ENCODE results near the gene SEC11C. TPM values are rescaled to one million over a fixed set of nuclear protein-coding genes. Genes with fewer than 3 reads are reported as not detected.
A peak's percentile ranks its signal among the peaks of the same experiment; 100 is the strongest.

Gene SEC11C
- 117 TPM for polyA plus RNA-seq (2012; ENCODE audit: insufficient read depth, insufficient read length)

GRCh38 chr18:59139615-59140301 lies at the start of gene SEC11C:
TSS of gene SEC11C (plus strand) at chr18:59139884. CDS start at chr18:59139949, 65 bp downstream.
- DNase-seq (ENCODE audit: low read depth, low spot score): peak; percentile 93
- H3K4me3 ChIP-seq (ENCODE audit: low read length): peak within 1 kb of the TSS; percentile 91

GRCh38 chr18:59090966-59091603 lies 48.6 kb upstream of the SEC11C start:
- no peak for DNase-seq (ENCODE audit: low read depth, low spot score)
- H3K4me3 ChIP-seq (ENCODE audit: low read length): no peak overlapping the region

DNA sequence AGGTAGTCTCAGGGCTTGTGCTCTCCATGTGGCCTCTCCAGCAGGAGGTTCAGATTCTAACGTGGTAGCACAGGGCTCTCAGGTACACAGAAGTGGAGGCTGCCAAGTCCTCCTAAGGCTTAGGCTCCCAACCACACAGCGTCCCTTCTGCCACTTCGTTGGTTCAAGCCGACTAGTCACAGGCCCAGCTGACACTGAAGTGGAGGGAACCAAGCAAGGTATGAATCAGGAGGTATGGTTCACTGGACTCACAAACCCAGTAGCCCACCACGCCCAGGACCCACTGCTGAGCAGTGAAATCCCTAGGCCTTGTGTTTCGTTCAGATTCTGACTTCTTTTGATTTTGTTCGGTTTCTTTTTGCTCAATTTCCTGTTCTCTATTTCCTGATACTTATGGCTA lies 46.0 kb upstream of the SEC11C start:
- no peak for DNase-seq (ENCODE audit: low read depth, low spot score)

GRCh38 chr18:59094569-59094968 lies 45.1 kb upstream of the SEC11C start:
- DNase-seq (ENCODE audit: low read depth, low spot score): no peak

More for the DNA sequence above, 46.0 kb upstream of the SEC11C start:
- no peak overlapping the region for H3K4me3 ChIP-seq (ENCODE audit: low read length)

GRCh38 chr18:59096098-59096789 lies 43.4 kb upstream of the SEC11C start:
- no peak for DNase-seq (ENCODE audit: low read depth, low spot score)
- no peak overlapping the region for H3K4me3 ChIP-seq (ENCODE audit: low read length)

More at GRCh38 chr18:59094569-59094968, 45.1 kb upstream of the SEC11C start:
- no peak overlapping the region for H3K4me3 ChIP-seq (ENCODE audit: low read length)

- no peak for DNase-seq (ENCODE audit: low read depth, low spot score)
- no peak overlapping the region for H3K4me3 ChIP-seq (ENCODE audit: low read length)
Observed at GRCh38 chr18:59101830-59102414, 37.8 kb upstream of the SEC11C start.

- no peak for DNase-seq (ENCODE audit: low read depth, low spot score)
- no peak overlapping the region for H3K4me3 ChIP-seq (ENCODE audit: low read length)
Observed at GRCh38 chr18:59109375-59109774, 30.3 kb upstream of the SEC11C start.

- DNase-seq (ENCODE audit: low read depth, low spot score): no peak
- H3K4me3 ChIP-seq (ENCODE audit: low read length): no peak overlapping the region
Observed at GRCh38 chr18:59114160-59114559, 25.5 kb upstream of the SEC11C start.

- no peak for DNase-seq (ENCODE audit: low read depth, low spot score)
- H3K4me3 ChIP-seq (ENCODE audit: low read length): no peak overlapping the region
Observed at GRCh38 chr18:59123588-59124369, 15.9 kb upstream of the SEC11C start.

- no peak overlapping the region for H3K4me3 ChIP-seq (ENCODE audit: low read length)
- DNase-seq (ENCODE audit: low read depth, low spot score): no peak
Observed at GRCh38 chr18:59124370-59124704, 15.3 kb upstream of the SEC11C start.

DNA sequence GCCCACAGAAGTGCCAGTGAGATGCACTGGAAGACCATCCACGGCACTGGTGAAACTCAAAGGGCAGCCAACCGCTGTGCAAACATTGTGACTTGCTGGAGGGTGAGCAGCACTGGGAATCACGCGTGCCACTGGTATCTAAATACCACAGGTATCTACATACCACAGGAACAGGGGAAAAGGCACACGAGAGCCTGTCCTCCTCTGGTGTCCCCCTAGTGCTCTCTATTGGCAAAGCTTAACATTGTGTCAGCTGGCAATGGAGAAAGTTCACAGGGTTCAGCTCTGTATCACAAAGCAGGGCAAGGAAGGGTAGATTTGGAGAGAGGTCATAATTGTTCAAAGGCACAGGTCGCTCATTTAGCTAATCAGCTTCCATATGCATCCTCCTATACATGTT lies 12.6 kb upstream of the SEC11C start:
- DNase-seq (ENCODE audit: low read depth, low spot score): no peak
- no peak overlapping the region for H3K4me3 ChIP-seq (ENCODE audit: low read length)

DNA sequence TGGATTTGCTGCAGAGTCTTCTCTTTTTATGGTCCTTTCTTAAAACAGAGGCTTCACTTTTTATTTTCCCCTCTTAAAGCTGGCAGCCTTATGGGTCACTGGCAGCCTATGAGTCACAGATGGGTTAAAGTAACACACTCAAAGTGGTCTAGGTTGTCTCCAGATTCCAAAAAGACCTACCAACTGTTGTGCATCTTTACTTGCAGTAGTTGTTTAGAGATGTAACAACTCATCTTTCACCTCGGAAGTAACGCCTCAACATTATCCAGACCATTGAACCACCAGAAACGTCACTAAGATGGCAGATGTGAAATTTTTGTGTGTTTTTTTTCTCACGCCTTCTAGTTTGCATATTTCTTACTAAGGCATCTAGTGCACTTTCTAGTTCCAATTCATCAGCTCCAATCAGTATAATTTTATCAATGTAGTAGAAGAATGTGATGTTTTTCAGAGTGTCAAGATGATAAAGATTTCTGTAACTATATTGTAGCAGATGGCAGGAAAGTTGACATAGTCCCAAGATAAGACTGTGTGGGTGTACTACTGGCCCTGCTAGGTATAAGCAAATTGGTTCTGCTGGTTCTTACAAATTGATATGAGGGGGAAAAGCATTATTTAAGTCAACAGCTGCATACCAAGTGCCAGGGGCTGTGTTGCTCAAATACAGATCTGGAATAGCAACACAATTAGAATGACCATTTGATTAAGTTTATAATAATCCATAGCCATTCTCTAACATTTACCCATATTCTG lies 9.6 kb upstream of the SEC11C start:
- DNase-seq (ENCODE audit: low read depth, low spot score): no peak
- H3K4me3 ChIP-seq (ENCODE audit: low read length): no peak overlapping the region

GRCh38 chr18:59132810-59133465 lies 6.7 kb upstream of the SEC11C start:
- DNase-seq (ENCODE audit: low read depth, low spot score): no peak

GRCh38 chr18:59139291-59139614 lies 431 bp upstream of the SEC11C start:
- H3K4me3 ChIP-seq (ENCODE audit: low read length): peak overlapping the region; percentile 91
- DNase-seq (ENCODE audit: low read depth, low spot score): peak; percentile 83

More at GRCh38 chr18:59132810-59133465, 6.7 kb upstream of the SEC11C start:
- H3K4me3 ChIP-seq (ENCODE audit: low read length): no peak overlapping the region

GRCh38 chr18:59140302-59140885 lies 710 bp downstream of the SEC11C start:
- peak overlapping the region; percentile 91 for H3K4me3 ChIP-seq (ENCODE audit: low read length)
- DNase-seq (ENCODE audit: low read depth, low spot score): no peak

GRCh38 chr18:59141294-59142068 lies 1.8 kb downstream of the SEC11C start:
- H3K4me3 ChIP-seq (ENCODE audit: low read length): no peak overlapping the region
- DNase-seq (ENCODE audit: low read depth, low spot score): no peak

GRCh38 chr18:59142274-59142673 lies 2.6 kb downstream of the SEC11C start:
- no peak overlapping the region for H3K4me3 ChIP-seq (ENCODE audit: low read length)
- no peak for DNase-seq (ENCODE audit: low read depth, low spot score)
